NCI-H2171 treated with DMSO at 0.1 percent for 48 hours (cell line): Measurements from ENCODE around the gene PLS1.

Experiments
- DNase-seq: peaks from one replicate; lab custom pipeline; 2025; lab: John Stamatoyannopoulos, UW

Gene PLS1

GRCh38 chr3:142641504-142641903 is 45.3 kb downstream of the PLS1 start:
- DNase-seq: no peak

DNA sequence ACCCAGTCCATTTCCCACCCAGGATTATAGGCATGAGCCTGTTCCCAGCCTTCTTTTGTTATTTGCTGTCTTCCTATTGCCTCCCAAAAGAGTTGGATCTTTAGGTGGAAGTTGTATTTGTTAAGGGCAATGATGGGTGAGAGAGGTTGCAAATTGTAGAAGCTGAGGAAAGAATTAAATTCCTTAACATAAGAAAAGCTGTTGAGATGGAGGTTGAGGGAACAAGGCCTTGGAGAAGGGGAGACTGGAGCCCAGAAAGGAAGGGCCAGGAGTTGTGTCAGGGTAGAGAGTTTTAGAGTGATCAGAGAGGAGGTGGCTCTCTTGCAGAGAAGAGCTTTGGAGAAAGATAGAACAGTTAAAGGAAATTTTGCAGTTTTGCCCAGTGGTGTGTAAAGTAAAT is 46.8 kb downstream of the PLS1 start:
- no peak for DNase-seq

DNA sequence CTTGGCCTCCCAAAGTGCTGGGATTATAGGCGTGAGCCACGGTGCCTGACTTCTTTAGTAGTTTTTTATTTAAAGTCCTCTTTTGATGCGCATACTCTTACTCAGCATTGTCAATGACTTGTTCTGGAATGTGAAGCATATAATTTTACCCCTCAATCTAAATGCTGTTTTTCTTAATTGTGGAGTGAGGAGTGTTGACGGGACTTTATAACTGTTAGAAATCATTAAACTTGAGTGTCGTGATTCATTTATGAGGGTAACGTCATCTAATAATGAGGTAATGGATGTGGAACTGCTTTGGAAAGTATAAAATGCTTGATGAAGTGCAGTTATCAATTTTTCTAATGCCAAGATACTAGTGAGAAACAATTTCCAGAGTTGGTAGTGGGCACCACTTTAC is 48.3 kb downstream of the PLS1 start:
- DNase-seq: no peak

GRCh38 chr3:142645236-142645793 is 49.1 kb downstream of the PLS1 start:
- no peak for DNase-seq

DNA sequence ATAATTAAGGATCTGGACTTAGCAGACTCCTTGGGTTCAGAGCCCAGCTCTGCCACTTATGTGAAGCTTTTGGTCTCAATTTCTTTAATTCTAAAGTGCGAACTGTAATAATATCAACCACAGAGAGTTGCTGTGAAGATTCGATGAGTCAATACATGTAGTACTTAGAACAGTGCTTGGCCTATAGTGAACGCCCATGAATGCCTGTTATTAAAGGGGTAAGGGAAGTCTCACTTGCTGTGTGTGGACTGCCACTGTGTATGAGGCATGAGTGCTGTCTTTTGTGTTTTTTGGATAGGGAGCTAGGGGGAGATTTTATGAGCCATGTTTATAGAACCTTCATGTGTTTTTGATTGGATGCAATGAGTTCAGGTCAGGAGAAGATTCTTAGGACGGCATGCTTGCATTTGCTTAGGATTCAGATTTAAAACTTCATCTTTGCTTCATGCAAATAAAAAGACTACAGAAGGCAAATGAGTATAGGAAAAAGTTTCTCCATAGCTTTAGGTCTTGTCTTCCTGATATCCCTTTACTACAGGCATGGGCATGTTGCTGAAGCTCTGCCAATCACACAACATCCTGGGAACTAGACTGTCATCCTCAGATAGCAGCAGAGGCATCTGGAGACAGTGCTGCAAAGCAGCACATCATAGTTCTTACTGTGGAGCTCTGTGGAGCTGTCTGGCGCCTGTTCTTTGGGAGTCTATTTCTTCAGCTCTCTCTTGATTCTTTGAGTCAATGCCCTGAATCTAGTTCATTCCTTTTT is 50.0 kb downstream of the PLS1 start:
- peak; percentile 38 for DNase-seq

DNA sequence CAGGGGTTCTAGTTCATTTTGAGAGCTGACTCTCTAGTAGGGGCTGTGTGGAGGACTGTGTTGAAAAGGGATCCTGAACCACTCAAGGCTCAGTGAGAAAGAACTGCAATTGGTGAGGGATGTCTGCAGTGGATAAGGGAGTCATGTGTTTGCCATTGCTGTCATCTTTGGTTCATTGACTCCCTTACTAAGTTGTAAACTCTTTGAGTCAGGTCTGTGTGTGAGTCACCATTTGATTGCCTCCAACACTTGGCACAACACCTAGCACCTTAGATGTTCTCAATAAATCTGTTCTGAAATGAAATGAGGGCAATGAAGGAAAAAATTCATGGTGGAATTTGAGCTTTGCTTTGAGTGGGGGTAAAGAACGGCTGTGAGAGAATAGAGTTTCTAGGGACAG is 51.7 kb downstream of the PLS1 start:
- DNase-seq: no peak

- DNase-seq: no peak
These were observed 52.8 kb downstream of the PLS1 start for GRCh38 chr3:142648950-142649349.

DNA sequence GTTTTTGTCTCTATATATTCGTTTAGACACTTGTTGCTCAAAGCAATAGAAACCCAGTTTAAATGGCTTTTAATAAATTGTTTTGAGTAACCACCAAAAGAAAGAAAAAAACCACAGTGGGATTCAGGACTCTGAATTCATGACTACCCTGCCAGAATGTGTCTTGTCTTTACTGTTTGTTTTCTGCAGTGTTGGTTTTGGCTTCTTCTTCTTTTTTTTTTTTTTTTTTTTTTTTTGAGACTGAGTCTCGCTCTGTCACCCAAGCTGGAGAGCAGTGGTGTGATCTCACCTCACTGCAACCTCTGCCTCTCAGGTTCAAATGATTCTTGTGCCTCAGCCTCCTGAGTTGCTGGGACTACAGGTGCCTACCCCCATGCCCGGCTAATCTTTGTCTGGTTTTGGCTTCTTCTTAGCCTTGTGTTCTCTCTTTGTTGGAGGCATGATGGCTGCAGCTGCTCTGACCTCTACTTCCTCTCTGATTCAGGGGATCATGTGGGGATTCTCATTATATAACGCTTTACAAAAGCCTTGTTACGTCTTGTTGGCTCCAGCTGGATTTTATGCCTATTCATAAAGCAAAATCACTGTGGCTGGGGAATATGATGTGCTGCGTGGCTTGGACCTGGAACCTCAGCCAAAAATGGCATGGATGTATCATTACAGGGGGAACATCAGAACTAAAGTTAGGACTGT is 54.0 kb downstream of the PLS1 start:
- no peak for DNase-seq

GRCh38 chr3:142651711-142652110 is 55.5 kb downstream of the PLS1 start:
- DNase-seq: no peak

GRCh38 chr3:142652826-142653292 is 56.7 kb downstream of the PLS1 start:
- DNase-seq: no peak

GRCh38 chr3:142656575-142656974 is 60.4 kb downstream of the PLS1 start:
- no peak for DNase-seq

DNA sequence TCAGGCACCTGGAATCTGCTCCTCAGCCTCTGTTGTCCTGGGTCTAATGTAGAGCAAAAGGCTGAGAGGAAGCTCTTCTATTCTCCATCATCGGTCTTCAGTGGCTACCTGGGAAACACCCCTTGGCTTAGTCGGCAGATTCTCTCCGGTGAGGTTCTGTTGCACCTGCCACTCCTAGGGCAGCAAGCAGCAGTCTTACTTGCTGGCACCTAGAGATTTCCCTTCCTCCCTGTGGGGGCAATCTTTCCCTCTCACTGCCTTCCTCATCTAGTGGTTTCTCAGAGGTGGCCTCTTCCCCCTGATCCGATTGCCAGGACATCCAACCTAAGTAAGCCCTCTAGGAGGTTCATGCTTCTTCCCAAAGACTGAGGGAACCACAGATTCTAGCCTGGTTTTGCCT is 60.8 kb downstream of the PLS1 start:
- DNase-seq: no peak

DNA sequence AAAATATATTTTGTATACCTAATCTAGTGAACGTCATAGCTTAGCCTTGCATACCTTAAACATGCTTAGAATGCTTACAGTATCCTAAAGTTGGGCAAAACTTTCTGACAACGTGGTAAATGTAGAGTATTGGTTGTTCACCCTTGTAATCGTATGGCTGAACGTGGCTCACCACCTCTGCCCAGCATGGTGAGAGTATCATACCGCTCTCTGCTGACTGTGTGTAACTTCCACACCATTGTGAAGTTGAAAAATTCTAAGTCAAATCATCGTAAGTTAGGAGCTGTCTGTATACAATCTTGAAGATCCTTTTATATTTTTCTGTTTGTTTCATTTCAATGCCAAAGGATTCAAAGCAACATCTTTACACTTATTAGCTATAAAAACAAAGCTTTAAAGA is 64.2 kb downstream of the PLS1 start:
- DNase-seq: no peak

- DNase-seq: no peak
These were observed 64.7 kb downstream of the PLS1 start for GRCh38 chr3:142660893-142661292.

- no peak for DNase-seq
These were observed 67.7 kb downstream of the PLS1 start for GRCh38 chr3:142663865-142664264.

DNA sequence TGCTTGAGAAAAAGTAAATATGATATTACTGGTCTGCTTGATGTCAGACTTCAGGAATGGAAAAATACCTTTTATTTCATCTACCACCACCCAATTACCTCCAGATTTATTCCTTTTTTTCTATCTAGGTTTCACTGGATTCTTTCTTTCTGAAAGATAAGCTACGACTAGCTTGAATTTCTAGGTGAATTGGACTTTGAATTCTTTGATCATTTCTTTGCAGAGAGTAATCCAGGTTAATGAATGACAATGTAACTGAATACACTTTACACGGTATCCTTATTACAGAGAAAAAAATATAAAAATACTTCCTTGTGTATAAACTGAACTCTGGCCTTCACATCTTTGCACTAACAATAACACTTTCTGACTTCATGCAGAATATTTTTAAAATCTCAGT is 68.1 kb downstream of the PLS1 start:
- DNase-seq: no peak

GRCh38 chr3:142664819-142665218 is 68.6 kb downstream of the PLS1 start:
- DNase-seq: peak; percentile 63

- no peak for DNase-seq
These were observed 73.9 kb downstream of the PLS1 start for GRCh38 chr3:142670120-142670519.

- no peak for DNase-seq
These were observed 80.0 kb downstream of the PLS1 start for GRCh38 chr3:142676151-142676550.

- DNase-seq: no peak
These were observed 84.5 kb downstream of the PLS1 start for GRCh38 chr3:142680710-142681109.

- no peak for DNase-seq
These were observed 94.4 kb downstream of the PLS1 start for GRCh38 chr3:142690613-142691012.

DNA sequence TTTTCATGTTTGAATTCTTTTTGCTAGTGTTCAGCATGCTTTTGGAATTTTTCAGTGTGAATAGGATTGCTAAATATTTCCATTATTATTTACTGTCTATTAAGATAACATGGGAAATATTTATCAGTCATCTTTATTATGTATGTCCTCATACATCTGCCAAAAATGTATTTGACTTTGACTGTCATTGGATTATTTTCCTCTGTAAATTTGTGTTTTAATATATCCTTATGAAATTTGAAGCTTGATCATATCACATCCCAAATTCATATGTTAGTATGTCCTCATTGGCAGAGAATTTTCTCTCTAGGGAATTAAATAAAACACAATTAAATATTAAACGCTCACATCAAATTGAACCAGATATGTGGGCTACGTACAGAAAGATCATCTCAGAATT is 95.3 kb downstream of the PLS1 start:
- DNase-seq: no peak

- DNase-seq: no peak
These were observed 97.1 kb downstream of the PLS1 start for GRCh38 chr3:142693136-142693853.
